ENCODE data around the gene OSBPL5.

Gene OSBPL5, protein sequence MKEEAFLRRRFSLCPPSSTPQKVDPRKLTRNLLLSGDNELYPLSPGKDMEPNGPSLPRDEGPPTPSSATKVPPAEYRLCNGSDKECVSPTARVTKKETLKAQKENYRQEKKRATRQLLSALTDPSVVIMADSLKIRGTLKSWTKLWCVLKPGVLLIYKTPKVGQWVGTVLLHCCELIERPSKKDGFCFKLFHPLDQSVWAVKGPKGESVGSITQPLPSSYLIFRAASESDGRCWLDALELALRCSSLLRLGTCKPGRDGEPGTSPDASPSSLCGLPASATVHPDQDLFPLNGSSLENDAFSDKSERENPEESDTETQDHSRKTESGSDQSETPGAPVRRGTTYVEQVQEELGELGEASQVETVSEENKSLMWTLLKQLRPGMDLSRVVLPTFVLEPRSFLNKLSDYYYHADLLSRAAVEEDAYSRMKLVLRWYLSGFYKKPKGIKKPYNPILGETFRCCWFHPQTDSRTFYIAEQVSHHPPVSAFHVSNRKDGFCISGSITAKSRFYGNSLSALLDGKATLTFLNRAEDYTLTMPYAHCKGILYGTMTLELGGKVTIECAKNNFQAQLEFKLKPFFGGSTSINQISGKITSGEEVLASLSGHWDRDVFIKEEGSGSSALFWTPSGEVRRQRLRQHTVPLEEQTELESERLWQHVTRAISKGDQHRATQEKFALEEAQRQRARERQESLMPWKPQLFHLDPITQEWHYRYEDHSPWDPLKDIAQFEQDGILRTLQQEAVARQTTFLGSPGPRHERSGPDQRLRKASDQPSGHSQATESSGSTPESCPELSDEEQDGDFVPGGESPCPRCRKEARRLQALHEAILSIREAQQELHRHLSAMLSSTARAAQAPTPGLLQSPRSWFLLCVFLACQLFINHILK

GRCh38 chr11:3165152-3165705, at the start of gene OSBPL5:
Gene OSBPL5 (minus strand): TSS chr11:3165310. CDS start chr11:3129148, 36,162 bp downstream.
- peak; percentile 34 for DNase-seq

GRCh38 chr11:3214420-3214699, 49.2 kb upstream of the OSBPL5 start:
- no peak for DNase-seq

GRCh38 chr11:3213659-3214419, 48.7 kb upstream of the OSBPL5 start:
- no peak for DNase-seq

DNA sequence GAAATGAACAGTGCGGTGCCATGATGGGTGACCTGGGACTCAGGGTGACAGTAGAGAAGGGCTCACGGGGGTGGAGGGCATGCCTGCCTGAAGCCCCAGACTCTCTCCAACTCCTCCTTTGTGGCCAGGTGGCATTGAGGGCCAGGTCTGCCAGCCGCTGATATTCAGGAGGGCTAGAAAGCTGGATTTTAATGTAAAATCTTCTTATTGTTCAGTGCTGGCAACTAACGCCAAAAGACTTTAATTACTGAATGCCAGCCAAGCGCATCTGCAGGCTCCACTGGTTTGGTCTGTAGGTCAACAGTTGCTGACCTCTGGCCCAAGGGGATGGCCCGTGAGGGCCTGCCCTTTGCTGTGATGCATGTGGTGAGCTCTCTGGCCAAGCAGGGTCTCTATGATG, 43.2 kb upstream of the OSBPL5 start:
- DNase-seq, result peak; percentile 52

- peak; percentile 88 for DNase-seq
Observed at GRCh38 chr11:3207526-3208189, 42.5 kb upstream of the OSBPL5 start.

DNA sequence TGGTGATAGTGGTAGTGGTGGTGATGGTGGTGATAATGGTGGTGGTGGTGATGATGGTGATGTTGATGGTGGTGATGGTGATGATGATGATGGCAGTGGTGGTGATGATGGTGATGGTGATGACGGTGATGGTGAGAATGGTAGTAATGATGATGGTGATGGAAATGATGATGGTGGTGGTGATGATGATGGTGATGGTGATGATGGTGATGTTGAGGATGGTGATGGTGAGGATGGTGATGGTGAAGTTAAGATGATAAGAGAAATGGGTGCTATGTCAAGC, 41.8 kb upstream of the OSBPL5 start:
- DNase-seq, result no peak

- no peak for DNase-seq
Observed at GRCh38 chr11:3206156-3206921, 41.2 kb upstream of the OSBPL5 start.

GRCh38 chr11:3205261-3206155, 40.4 kb upstream of the OSBPL5 start:
- no peak for DNase-seq

DNA sequence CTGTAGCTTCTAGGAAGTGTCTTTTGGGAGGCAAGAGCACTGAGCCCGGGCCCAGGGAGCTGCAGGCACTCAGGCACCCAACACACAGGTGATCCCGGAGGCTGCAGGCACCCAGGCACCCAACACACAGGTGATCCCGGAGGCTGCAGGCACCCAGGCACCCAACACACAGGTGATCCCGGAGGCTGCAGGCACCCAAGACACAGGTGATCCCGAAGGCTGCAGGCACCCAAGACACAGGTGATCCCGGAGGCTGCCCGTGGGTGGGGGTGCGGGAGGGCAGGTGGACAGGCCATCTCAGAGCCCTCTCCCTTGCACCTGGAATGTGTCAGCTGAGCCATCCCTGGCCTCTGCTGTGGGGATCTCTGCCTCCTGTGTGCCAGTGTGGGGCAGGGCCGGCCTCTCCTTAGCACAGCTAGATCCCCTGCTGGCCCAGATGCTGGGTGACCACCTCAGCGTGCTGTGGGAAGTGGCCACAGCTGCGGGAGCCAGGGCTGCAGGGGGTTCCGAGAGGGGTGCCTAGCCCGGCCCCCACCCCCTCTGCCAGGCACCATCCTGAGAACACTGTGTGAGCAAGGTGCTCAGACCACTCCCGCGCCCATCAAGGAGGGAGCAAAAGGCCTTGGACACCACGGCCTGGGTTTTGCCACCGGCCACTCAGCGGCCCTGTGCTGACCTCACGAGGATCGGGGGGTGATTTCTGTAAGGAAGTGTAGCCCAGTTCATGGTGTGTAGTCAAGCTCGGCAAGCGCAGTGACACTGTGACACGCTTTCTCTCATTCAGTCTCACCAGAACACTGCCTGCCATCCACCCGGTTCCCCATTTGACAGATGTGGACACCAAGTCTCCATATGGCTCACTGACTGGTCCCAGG, 39.3 kb upstream of the OSBPL5 start:
- no peak for DNase-seq

- no peak for DNase-seq
Observed at GRCh38 chr11:3203221-3204043, 38.3 kb upstream of the OSBPL5 start.

- no peak for DNase-seq
Observed at GRCh38 chr11:3202759-3203158, 37.6 kb upstream of the OSBPL5 start.

DNA sequence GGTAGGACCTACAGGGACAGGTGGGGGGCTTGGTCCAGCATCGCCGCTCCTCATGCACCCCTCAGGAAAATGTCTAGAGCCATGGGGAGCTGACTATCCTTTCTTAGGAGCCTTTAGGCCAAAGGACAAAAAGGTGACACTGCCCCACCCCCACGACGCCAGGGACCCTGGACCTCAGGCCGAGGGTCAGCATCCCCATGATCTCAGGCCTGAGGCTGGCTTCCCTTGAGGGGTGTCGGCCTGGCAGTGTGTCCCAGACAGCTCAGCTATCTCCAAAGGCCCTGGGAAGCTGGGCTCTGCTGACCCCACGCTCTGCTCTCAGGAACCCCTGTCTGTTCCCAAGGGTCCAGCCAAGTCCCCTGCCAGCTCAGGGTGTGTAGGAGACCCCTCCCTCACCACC, 37.2 kb upstream of the OSBPL5 start:
- no peak for DNase-seq

DNA sequence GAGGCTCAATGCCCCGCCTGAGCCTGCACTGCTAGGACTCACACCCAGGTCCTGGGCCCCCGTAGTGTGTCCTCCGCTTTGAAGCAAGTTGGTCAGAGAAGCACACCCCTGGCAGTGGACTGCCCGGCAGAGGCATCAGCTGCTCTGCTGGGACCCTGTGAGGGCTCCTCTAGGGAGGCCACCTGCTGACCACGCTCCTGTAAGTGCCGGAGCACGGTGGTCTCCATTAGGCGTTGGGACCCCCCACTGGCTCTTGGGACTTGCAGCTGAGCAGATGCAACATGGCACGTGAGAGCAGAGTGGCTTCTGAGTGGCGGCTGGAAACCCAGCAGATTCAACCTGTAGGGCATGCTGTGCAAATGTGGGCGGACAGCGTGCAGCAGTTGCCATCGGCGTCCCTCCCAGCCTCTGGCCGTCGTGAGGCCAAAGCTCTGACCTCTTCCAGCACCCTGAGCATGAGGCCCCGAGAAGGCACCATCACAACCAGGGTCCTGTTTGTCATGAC, 36.6 kb upstream of the OSBPL5 start:
- no peak for DNase-seq

DNA sequence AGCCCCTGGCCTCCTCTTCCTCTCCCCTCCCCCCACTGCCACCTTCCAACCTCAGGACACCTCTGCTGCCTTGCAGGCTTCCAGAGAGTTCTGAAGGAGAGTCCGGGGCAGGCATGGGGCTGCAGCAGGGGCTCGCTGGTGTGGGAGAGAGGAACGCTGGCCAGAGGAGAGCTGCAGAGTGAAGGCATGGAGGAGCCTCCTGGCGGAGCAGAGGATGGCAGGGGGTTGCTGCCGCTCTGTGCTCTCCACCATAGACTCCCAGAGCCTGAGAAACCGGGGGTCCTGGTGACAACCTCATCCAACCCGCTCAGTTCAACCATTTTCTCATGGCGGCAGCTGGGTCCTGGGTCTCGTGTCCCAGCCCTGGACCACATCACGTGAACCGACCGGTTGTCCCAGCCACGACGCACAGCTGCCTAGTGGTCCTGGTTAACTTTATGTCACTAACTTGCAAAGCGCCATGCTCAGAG, 36.0 kb upstream of the OSBPL5 start:
- no peak for DNase-seq

DNA sequence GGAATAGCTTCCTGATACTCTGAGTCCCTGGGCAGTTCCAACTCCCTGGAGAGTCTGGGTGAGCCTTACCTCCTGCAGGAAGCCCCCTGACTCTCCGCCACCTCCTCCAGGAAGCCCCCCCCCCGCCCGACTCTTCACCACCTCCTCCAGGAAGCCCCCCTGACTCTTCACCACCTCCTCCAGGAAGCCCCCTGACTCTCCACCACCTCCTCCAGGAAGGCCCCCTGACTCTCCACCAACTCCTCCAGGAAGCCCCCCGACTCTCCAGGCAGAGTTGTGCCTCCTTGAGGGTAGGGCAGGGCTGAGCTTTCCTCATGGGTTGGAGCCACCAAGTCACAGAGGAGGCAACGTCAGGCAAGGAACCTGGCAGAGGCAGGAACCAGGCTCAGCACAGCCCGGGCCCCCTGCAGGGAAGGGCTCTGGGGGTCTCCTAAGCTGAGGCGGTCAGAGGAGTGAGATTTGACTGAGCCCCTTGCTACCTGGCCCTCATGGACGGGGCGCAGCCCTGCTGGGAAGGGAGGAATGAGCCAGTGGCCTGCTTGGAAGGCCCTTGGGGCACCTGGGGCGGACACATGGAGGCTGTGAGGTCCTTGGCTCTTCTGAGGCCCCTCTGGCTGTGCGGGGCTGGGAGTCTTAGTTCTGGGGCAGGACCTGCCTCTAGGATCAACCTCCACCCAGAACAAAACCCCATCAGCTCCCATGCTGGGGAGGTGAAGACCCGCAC, 35.4 kb upstream of the OSBPL5 start:
- no peak for DNase-seq

DNA sequence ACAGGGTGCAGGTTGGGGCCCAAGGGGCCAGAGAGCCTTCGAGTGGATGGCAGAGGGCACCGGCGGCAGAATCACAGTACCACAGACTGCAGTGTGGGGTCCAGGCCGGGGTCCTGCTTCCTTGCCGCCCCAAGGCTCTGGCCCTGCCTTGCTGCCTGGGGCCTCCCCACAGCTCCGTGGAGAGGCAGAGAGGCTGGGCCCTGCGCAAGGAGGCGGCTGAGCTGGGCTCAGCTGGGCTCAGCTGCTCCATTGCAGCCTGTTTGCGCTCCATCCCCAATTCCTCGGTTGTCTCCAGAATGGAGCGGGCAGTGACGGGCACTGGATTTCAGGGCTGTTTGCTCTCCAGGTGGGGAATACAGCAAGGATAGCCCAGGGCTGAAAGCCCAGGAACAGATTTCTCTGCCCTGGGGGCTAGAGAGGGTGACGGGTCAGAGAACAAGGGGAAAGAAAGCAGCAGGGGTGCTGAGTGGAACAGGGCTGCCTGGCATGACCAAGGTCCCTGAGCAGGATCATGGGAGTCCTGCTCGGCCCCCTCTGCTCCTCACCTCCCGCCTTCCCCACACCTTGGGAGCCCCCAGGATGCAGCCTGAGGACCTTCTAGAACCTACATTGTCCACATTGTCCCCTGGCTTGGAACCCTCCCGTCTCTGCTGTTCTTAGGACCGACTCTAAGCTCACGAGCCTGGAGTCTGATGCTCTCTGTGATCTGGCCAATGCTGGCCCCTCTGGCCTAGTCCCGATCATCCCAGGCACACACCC, 34.6 kb upstream of the OSBPL5 start:
- no peak for DNase-seq

GRCh38 chr11:3198815-3199214, 33.7 kb upstream of the OSBPL5 start:
- DNase-seq, result no peak

Measured in NCI-H446 treated with DMSO at 0.1 percent for 48 hours (cell line).